Measurements from ENCODE around the gene C16orf86. TPM values are rescaled to one million over a fixed set of nuclear protein-coding genes. Genes with fewer than 3 reads are reported as not detected.

The C16orf86 gene
- total RNA-seq, 1 donor from 2014 or later, result 1.7 TPM

DNA sequence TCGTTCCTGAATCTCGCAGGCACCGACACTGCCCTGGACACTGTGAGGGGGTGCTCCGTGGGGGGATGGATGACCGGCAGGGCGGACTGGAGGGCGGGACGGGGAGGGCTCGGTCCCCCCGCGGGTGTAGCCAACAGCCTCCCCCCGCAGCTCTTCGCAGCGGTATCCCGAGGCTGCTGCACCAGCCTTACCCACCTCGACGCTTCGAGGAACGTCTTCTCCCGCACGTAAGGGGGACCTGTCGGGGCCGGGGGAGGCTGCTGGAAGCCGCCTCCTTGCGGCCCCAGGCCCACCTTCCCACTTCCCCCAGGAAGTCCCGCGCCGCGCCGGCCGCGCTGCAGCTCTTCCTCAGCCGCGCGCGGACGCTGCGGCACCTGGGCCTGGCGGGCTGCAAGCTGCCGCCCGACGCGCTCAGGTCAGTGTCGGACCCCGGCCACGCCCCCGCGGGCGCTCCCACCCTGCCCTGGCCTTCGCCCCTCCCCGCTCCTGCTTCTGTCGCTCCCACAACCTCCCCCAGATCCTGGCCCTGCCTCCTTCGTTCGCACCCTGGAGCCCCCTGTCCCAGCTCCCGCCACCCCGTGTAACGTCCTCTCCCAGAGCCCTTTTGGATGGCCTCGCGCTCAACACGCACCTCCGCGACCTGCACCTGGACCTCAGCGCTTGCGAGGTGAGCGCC, 18.4 kb upstream of the C16orf86 start:
- Mint-ChIP-seq H3K4me1 (peaks cover 17% of the 10 kb centered on the region), H3K27me3 (ENCODE audit: low read depth) (peaks cover 59% of the 10 kb centered on the region), H3K27ac (ENCODE audit: unreplicated experiment) (no peak overlapping the region), H3K36me3 (ENCODE audit: low read depth) (no peaks in the 10 kb centered on the region), H3K9me3 (no peaks in the 10 kb centered on the region), H3K4me3 (no peak overlapping the region)
- no peak for DNase-seq (ENCODE audit: low read depth, low spot score)
- TF ChIP-seq, protein P1, sequence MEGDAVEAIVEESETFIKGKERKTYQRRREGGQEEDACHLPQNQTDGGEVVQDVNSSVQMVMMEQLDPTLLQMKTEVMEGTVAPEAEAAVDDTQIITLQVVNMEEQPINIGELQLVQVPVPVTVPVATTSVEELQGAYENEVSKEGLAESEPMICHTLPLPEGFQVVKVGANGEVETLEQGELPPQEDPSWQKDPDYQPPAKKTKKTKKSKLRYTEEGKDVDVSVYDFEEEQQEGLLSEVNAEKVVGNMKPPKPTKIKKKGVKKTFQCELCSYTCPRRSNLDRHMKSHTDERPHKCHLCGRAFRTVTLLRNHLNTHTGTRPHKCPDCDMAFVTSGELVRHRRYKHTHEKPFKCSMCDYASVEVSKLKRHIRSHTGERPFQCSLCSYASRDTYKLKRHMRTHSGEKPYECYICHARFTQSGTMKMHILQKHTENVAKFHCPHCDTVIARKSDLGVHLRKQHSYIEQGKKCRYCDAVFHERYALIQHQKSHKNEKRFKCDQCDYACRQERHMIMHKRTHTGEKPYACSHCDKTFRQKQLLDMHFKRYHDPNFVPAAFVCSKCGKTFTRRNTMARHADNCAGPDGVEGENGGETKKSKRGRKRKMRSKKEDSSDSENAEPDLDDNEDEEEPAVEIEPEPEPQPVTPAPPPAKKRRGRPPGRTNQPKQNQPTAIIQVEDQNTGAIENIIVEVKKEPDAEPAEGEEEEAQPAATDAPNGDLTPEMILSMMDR (conservative IDR thresholded peaks at IDR 0.05), result no peak

DNA sequence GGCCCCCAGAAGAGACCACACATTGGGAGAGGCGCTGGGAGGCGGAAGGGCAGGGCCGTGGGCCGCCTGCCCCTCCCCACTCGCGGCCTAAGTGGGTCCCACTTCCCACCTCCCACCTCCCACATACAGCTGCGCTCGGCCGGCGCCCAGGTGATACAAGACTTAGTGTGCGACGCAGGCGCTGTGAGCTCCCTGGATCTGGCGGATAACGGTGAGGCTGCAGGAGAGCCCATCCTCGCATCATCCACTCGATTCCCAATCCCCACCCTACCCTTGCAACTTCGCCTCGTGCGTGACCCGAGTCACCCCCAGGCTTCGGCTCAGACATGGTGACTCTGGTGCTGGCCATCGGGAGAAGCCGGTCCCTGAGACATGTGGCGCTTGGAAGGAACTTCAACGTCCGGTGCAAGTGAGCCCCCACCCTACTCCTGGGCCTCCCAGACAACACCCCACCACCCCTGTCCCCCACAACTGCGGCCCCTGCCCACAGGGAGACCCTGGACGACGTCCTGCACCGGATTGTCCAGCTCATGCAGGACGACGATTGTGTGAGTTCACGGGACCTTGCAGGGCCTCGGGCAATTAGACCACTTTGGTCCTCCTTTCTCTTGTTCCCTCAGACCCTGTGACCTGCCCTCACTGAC, 17.7 kb upstream of the C16orf86 start:
- Mint-ChIP-seq H3K36me3 (ENCODE audit: low read depth) (no peaks in the 10 kb centered on the region), H3K27me3 (ENCODE audit: low read depth) (peaks cover 59% of the 10 kb centered on the region), H3K4me1 (peaks cover 21% of the 10 kb centered on the region), H3K27ac (ENCODE audit: unreplicated experiment) (no peak overlapping the region), H3K9me3 (no peaks in the 10 kb centered on the region), H3K4me3 (no peak overlapping the region)
- TF ChIP-seq, protein P1 (conservative IDR thresholded peaks at IDR 0.05), result no peak
- no peak for DNase-seq (ENCODE audit: low read depth, low spot score)

DNA sequence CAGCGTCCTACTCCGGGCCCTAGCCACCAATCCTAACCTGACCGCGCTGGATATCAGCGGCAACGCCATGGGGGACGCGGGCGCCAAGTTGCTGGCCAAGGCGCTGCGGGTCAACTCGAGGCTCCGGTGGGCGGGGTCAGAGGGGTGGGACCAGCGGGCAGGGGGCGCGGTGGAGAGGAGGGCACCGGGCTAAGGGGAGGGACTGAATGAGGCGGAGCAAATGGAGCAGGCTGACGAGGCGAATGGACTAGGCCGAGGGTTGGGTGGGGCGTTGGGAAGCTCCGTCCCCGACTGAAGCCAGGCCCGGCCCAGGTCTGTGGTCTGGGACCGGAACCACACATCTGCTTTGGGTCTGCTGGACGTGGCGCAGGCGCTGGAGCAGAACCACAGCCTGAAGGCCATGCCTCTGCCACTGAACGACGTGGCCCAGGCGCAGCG, 17.1 kb upstream of the C16orf86 start:
- Mint-ChIP-seq H3K4me1 (peaks cover 22% of the 10 kb centered on the region), H3K36me3 (ENCODE audit: low read depth) (no peaks in the 10 kb centered on the region), H3K27ac (ENCODE audit: unreplicated experiment) (no peak overlapping the region), H3K27me3 (ENCODE audit: low read depth) (peaks cover 58% of the 10 kb centered on the region), H3K4me3 (no peak overlapping the region), H3K9me3 (no peaks in the 10 kb centered on the region)
- DNase-seq (ENCODE audit: low read depth, low spot score), result no peak
- TF ChIP-seq, protein P1 (conservative IDR thresholded peaks at IDR 0.05), result no peak

DNA sequence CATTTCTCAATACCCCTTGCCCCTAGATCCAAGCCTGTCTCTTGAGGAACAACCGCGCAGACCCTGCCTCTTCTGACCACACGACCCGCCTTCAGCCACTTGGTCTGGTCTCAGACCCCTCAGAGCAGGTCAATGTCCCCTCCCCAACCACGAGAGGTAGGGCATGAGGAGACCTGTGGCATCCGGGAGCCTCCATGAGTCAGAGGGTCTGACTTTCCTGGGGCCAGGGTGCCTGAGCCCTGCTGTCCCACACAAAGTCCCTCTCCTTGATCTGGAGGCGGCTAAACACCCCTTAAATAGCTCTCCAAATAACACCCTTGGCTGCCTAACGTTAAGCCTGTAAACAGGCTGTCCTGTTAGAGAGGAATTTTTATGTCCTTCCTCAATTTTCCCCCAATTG, 16.6 kb upstream of the C16orf86 start:
- Mint-ChIP-seq H3K4me1 (peaks cover 22% of the 10 kb centered on the region), H3K27me3 (ENCODE audit: low read depth) (peaks cover 62% of the 10 kb centered on the region), H3K4me3 (peak overlapping the region; percentile 14), H3K27ac (ENCODE audit: unreplicated experiment) (no peak overlapping the region), H3K36me3 (ENCODE audit: low read depth) (no peaks in the 10 kb centered on the region), H3K9me3 (no peaks in the 10 kb centered on the region)
- DNase-seq (ENCODE audit: low read depth, low spot score), result no peak
- TF ChIP-seq, protein P1 (conservative IDR thresholded peaks at IDR 0.05), result no peak

DNA sequence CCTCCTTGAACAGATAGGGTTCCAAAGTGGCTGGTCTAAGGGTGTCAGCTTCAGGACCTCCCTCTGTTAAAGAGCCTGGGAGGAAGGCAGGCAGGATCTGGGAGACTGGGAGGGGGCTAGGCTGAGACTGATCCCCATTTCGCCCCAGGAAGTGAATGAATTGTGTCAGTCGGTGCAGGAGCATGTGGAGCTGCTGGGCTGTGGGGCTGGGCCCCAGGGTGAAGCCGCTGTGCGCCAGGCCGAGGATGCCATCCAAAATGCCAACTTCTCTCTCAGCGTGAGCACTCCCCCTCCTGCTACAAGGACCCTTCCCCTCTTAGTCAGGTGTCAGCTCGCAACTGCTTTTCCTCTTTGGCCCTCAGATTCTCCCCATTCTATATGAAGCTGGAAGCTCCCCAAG, 15.6 kb upstream of the C16orf86 start:
- Mint-ChIP-seq H3K4me3 (peak overlapping the region; percentile 88), H3K36me3 (ENCODE audit: low read depth) (no peaks in the 10 kb centered on the region), H3K27me3 (ENCODE audit: low read depth) (peaks cover 62% of the 10 kb centered on the region), H3K4me1 (peaks cover 22% of the 10 kb centered on the region), H3K9me3 (no peaks in the 10 kb centered on the region), H3K27ac (ENCODE audit: unreplicated experiment) (no peak overlapping the region)
- TF ChIP-seq, protein P1 (conservative IDR thresholded peaks at IDR 0.05), result no peak
- no peak for DNase-seq (ENCODE audit: low read depth, low spot score)

Measured in neural crest cell (in vitro differentiated cells).